LNCAP (cell line): ENCODE data around the gene SGCA.

Source experiments
- TF ChIP-seq, protein P1 (sequence below): fragments of 450-650 bp; IDR thresholded peaks from 2 replicates; pipeline ENCODE4 v1.5.1; 2017; ENCODE audit warnings: mild to moderate bottlenecking

SGCA gene

DNA sequence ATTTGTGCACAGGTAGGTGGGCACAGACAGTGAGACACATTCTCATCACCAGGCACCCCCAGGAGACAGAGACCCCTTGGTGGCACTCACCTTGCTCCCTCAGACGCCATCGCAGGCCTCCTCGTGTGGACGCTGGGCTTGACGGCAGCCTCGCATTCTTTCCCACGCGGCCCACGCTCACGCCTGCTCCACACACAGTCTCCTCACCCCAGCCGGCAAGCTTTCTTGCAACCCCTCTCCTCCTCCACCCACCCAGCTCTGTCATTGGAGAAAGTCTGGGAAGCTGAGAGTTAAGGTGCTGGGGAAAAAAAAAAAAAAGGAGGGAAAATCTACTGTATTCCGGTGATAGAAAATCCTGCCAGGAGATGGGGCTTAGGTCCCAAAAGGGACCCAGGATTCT lies 14.8 kb downstream of the SGCA start:
- TF ChIP-seq, protein P1, sequence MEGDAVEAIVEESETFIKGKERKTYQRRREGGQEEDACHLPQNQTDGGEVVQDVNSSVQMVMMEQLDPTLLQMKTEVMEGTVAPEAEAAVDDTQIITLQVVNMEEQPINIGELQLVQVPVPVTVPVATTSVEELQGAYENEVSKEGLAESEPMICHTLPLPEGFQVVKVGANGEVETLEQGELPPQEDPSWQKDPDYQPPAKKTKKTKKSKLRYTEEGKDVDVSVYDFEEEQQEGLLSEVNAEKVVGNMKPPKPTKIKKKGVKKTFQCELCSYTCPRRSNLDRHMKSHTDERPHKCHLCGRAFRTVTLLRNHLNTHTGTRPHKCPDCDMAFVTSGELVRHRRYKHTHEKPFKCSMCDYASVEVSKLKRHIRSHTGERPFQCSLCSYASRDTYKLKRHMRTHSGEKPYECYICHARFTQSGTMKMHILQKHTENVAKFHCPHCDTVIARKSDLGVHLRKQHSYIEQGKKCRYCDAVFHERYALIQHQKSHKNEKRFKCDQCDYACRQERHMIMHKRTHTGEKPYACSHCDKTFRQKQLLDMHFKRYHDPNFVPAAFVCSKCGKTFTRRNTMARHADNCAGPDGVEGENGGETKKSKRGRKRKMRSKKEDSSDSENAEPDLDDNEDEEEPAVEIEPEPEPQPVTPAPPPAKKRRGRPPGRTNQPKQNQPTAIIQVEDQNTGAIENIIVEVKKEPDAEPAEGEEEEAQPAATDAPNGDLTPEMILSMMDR, result no peak

DNA sequence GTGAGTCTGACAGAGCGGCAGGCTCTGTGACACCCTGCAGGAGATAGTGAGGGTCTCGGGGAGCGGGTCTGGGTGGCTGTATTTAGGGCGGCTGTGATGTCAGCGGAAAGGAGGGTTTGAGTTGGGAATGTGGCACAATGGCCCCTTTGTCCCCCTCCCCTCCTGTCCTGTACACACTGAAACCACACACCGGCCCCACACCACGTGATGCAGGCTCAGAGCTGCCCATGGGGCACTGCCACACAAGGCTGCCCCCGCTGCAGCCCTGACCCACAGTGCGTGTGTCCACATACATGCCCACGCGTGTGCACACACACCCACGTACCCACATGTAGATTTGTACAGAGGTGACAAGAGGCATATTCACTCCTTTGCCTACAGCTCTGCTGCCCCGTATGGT lies 15.3 kb downstream of the SGCA start:
- TF ChIP-seq, protein P1, result no peak

DNA sequence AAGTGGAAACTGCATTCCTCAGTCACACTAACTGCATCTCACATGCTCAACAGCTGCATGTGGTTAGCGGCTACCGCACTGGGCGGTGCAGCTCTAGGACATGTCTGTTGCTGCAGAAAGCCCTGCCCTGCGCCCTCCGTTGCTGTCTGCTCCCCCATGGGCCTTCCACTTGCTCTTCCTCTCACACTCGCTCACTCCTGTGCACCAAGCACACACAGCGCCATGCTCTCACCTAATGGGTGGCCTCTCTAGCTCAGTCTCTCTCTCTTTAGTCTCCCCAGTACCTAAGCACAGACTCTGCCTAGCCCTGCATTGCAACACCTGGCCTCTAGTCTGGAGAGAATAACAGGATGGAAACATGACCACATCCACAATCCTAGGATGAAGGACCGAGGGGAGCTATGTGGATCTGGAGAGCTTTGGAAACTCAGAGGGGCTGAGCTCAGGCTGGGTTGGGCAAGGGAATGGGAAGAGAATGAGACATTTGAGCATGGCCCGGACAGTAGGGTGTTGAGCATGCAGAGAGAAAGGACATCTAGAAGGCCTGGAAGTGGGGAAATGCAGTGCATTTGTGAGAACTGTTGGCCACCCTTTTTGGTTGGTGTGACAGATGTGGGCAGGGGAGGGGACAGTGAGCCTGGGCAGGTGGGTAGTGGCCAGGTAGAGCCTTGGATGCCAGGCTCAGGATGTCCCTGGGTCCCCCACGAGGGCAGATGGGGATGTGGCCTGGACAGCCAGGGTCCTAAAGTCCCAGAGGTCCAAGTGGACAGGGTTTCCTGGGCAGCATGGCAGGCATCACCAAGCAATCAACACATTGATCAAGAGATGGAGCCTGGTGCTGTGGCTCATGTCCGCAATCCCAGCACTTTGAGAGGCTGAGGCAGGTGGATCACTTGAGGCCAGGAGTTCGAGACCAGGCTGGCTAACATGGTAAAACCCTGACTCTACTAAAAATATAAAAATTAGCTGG lies 16.1 kb downstream of the SGCA start:
- TF ChIP-seq, protein P1, result no peak

DNA sequence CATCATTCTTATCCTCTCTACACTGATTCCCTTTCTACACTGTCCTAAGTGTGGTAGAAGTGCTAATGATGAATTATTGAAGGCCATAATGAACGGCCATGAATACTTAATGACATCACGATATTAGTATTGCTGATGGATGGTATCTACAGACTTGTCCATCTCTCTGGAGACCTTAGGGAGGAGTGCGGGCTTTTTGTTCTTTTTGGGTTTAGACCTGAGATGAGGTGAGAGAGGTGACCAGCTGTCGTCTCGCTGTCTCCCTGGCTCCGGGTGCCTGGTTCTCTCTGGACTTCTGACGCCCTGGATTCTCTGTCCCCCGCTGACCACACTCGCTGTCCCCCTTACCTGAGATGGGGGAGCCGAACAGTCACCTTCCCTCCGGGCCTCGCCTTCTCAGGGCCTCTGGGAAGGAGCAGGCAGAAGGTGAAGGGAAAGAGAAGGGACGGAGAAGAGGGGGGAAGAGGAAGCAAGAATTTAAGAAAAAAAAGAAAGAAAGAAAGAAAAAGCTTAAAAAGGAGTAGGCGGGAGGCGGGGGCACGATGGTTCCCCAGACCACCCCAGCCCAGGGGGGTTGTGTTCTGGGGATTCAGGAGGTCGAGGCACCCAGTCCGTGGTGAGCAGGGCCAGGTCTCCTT lies 17.1 kb downstream of the SGCA start:
- TF ChIP-seq, protein P1, result no peak

DNA sequence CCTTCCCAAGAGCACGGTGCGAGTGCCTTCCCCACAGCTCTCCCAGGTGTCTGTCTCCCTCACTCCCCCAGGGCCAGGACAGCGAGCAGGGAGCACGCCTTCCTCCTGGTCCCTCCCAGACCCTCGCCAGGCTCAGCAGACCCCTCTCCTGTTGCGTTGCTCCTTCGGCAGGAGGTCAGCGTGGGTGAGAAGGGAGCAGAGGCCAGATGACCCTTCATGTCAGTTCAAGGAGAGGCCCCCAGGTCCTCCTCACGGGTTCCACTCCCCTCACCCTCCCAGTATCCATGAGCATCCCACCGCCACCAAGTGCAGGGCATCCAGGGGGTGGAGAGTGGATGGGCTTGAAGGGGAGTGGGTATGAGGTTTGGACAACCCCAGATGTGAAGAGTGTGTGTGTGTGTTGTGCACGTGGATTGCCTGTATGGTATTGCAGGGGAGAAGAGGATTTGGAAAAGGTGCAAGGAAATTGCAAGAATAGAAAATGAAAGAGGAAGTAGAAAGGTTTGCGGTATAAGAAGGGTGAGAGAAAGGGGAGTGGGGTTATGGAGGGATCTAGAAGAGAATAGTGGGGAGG lies 17.7 kb downstream of the SGCA start:
- TF ChIP-seq, protein P1, result no peak

DNA sequence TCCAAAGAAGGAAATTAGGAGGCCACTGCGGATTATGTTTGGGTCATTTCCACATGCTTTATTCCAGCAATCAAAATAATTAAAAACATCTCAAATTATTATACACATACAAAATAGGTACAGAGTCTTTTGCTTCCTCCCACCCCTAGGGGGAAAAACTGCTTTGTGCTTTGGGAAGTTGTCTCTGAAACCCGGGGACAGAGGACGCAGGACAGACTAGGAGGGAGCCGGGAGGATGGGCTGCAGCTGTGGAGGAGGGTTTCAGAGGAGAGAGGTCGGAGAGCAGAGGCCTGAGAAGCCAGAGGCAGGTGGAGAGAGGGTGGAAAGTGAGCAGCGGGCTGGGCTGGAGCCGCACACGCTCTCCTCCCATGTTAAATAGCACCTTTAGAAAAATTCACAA lies 18.3 kb downstream of the SGCA start:
- TF ChIP-seq, protein P1, result no peak

DNA sequence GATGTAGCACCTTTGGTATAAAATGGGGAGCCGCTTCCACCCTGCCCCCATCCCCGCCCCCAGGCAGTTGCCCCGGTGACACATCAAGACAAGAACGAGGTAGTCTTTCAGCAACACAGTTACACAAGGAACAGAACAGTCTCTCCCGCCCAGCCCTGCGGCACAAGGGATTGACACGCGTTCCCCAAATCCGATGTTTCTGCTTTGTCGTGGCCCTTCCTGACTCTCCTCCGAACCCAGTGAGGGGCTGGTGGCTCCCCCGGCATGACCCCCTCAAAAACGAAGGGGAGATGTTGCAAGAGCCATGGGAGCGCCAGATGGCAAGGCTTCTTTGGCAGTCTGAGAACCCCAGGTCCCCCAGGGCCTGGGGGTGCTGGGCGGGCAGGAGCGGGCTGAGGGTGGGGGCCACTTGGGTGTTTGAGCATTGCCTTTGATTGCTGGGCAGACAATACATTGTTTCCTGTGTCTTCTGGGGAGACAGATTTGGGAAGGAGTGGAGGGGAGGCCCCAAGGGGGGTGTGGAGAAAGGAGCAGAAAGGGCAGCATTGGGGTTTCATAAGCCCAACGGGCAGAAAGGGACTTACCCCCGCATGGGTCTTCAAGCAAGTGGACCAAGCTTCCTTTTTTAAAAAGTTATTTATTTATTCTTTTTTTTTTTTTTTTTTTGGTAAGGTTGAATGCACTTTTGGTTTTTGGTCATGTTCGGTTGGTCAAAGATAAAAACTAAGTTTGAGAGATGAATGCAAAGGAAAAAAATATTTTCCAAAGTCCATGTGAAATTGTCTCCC lies 19.0 kb downstream of the SGCA start:
- TF ChIP-seq, protein P1, result no peak
